Heart left ventricle (tissue), 13 donors: ENCODE data around the gene RFNG.

ENCODE experiments used
- POLR2A ChIP-seq, 2 donors: fragments of 450-650 bp; IDR thresholded peaks; one replicate each; pipeline ENCODE4 v1.6.1; 2017; ENCODE audit warnings: antibody characterized with exemption in 2 of 2, mild to moderate bottlenecking in 2 of 2, moderate library complexity in 2 of 2
- TF ChIP-seq, protein P1 (sequence below), 12 donors: fragments of 200-600 bp; sonication (generic) in 4 of 12; IDR thresholded peaks; one replicate each; pipeline versions ENCODE4 v1.5.0 to v1.8.0; 2018 to 2022; ENCODE audit warnings: antibody characterized with exemption in 12 of 12, mild to moderate bottlenecking in 5 of 12
- donor health status: ischemic (EF 13 %, LVEDD 7.1; RV severe dilation, severe dysfunction).
- donor health status: DM: no; HTN: yes; CAD: no.
- donor health status: DM: no; HTN: no; CAD: no.
- donor health status: ischemic (EF 25% LVEDD 6.9; RV normal size, moderate dysfunction).
- donor health status: ischemic (EF 25% LVEDD 5.7; RV mildly dilated, moderate dysfunction).
- donor health status: ischemic (EF 35%, LVEDD 5.7; RV mildly dilated, moderate dysfunction).
- donor health status: nonischemic (EF 11% LVEDD 7.7; RV severe dilation, severe dysfunction).
- donor health status: DM: yes; HTN: yes; CAD: no.
- donor health status: PGD.
- donor health status: ischemic (EF 29% LVEDD 5.4; RV normal size, mild dysfunction).
- donor health status: nonischemic (EF 23%, LVEDD 6.1; RV moderate dilation, normal function).

DNA sequence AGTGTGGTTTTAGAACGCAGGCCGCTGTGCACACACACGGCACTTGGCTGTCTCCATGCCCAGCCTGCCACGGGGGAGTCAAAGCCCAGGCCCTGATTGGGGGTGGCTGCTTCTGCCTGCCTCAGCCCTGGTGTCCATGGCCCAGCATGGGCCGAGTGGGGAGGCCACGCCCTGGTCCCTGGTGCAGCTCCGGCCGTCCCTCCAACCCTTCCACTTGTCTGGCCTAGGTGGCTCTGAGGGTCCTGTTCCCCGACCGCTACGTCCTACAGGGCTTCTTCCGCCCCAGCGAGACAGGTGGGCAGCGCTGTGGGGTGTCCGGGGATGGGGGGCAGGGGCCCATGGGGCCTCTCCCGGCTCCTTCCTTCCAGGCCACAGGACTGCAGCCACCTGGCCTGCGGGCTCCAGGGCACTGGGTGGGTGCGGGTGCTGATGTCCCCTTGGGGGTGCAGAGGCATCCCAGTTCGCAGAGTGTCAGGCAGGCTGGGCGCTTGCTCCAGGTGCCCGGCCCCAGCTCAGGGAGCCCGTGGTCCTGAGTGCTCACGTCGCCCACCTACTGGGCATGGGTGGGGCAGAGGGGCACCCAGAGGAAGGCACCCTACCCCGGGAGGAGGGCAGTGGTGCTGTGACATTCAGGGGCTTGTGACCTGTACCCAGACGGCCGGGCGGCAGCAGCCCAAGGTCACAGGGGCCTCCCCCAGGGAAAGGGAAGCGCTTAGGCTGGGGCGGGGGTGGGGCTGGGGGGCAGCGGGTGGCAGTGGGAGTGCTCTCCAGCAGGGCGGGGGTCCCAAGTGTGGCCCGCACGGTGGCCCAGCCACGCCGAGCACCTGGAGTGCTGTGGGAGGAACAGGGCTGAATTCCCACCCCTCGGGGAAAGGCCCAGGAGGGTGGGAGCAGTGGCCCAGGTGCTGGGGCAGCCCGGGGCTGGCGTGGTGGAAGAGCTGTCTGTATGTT lies 40.8 kb downstream of the RFNG start:
- TF ChIP-seq, protein P1, sequence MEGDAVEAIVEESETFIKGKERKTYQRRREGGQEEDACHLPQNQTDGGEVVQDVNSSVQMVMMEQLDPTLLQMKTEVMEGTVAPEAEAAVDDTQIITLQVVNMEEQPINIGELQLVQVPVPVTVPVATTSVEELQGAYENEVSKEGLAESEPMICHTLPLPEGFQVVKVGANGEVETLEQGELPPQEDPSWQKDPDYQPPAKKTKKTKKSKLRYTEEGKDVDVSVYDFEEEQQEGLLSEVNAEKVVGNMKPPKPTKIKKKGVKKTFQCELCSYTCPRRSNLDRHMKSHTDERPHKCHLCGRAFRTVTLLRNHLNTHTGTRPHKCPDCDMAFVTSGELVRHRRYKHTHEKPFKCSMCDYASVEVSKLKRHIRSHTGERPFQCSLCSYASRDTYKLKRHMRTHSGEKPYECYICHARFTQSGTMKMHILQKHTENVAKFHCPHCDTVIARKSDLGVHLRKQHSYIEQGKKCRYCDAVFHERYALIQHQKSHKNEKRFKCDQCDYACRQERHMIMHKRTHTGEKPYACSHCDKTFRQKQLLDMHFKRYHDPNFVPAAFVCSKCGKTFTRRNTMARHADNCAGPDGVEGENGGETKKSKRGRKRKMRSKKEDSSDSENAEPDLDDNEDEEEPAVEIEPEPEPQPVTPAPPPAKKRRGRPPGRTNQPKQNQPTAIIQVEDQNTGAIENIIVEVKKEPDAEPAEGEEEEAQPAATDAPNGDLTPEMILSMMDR (IDR thresholded peaks at IDR 0.05) = no peak
- no peak for TF ChIP-seq POLR2A (IDR thresholded peaks at IDR 0.05)
